ENCODE measurements around the gene ADRM1.

ADRM1 gene

DNA sequence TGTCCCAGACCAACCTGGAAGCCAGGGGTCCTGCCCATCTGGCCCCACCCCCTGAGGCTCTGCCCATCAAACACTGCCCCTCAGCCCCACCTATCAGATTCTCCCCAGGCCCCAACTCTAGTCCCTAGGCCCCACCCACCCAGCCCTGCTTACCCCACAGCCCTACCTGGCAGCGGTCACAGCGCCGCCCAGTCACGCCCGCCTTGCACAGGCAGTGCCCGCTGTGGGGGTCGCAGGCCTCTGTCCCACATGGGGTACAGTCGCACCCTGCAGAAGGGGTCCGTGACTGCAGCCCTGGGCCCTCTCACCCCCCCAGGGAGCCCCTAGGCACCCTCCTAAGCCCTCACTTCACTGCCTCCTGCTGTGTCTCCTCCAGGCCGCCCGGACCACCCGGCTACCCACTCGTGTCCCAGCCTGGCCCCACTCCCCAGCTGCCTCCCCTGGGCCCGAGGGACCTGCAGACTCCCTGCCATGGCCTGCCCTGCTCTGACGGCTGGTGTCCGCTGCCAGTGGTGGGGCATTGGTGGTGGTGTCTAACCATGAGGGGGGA is 19.8 kb downstream of the ADRM1 start:
- TF ChIP-seq, protein P1, sequence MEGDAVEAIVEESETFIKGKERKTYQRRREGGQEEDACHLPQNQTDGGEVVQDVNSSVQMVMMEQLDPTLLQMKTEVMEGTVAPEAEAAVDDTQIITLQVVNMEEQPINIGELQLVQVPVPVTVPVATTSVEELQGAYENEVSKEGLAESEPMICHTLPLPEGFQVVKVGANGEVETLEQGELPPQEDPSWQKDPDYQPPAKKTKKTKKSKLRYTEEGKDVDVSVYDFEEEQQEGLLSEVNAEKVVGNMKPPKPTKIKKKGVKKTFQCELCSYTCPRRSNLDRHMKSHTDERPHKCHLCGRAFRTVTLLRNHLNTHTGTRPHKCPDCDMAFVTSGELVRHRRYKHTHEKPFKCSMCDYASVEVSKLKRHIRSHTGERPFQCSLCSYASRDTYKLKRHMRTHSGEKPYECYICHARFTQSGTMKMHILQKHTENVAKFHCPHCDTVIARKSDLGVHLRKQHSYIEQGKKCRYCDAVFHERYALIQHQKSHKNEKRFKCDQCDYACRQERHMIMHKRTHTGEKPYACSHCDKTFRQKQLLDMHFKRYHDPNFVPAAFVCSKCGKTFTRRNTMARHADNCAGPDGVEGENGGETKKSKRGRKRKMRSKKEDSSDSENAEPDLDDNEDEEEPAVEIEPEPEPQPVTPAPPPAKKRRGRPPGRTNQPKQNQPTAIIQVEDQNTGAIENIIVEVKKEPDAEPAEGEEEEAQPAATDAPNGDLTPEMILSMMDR (IDR thresholded peaks at IDR 0.05; ENCODE audit: insufficient read depth, low read length, poor library complexity, severe bottlenecking), result no peak
- Histone ChIP-seq H3K36me3 (ENCODE audit: control insufficient read depth, insufficient read depth, low read length) (no peaks in the 10 kb centered on the region), H3K4me3 (replicated peaks; ENCODE audit: low read depth, low read length) (no peak overlapping the region), H3K27me3 (replicated peaks; ENCODE audit: control insufficient read depth, insufficient read depth, low read length) (no peaks in the 10 kb centered on the region)
- no peak for DNase-seq (ENCODE audit: extremely low read depth, insufficient read length)

DNA sequence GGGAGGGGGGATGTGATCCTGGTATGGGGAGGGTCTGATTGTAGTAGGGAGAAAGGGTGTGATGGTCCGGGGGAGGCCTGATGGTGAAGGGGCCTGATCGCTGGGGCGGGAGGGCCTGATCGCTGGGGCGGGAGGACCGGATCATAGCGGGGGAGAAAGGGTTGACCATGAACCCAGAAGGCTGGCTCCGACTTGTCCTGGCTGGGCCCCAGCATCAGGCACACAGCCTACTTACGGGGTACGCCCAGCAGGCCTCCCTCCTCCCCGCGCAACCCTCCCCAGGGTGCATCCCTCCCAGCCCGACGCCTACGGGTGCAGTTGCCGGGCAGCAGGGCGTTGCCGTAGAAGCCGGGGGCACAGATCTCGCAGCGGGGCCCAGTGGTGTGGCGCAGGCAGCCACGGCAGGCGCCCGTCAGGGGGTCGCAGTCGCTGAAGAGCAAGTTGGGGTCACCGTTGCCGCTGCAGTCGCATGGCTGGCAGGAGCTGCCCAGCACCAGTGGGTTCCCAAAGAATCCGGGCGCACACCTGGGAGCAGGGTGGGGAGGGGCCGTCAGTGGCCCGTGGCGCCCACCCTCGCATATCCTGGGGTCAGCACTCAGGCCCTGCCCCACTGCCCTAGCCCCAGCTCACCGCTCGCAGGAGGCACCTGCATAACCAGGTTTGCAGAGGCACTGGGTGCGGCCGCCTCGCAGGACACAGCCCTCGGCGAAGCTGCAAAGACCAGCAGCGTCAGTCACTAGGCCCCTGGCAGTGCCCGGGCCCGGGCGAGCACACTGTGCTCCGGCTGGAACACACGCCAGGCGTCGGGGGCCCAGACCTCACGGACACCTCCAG is 20.6 kb downstream of the ADRM1 start:
- H3K27me3 ChIP-seq (replicated peaks; ENCODE audit: control insufficient read depth, insufficient read depth, low read length), result no peaks in the 10 kb centered on the region
- DNase-seq (ENCODE audit: extremely low read depth, insufficient read length), result no peak
- no peaks in the 10 kb centered on the region for H3K36me3 ChIP-seq (ENCODE audit: control insufficient read depth, insufficient read depth, low read length)
- H3K4me3 ChIP-seq (replicated peaks; ENCODE audit: low read depth, low read length), result no peak overlapping the region
- TF ChIP-seq, protein P1 (IDR thresholded peaks at IDR 0.05; ENCODE audit: insufficient read depth, low read length, poor library complexity, severe bottlenecking), result no peak

DNA sequence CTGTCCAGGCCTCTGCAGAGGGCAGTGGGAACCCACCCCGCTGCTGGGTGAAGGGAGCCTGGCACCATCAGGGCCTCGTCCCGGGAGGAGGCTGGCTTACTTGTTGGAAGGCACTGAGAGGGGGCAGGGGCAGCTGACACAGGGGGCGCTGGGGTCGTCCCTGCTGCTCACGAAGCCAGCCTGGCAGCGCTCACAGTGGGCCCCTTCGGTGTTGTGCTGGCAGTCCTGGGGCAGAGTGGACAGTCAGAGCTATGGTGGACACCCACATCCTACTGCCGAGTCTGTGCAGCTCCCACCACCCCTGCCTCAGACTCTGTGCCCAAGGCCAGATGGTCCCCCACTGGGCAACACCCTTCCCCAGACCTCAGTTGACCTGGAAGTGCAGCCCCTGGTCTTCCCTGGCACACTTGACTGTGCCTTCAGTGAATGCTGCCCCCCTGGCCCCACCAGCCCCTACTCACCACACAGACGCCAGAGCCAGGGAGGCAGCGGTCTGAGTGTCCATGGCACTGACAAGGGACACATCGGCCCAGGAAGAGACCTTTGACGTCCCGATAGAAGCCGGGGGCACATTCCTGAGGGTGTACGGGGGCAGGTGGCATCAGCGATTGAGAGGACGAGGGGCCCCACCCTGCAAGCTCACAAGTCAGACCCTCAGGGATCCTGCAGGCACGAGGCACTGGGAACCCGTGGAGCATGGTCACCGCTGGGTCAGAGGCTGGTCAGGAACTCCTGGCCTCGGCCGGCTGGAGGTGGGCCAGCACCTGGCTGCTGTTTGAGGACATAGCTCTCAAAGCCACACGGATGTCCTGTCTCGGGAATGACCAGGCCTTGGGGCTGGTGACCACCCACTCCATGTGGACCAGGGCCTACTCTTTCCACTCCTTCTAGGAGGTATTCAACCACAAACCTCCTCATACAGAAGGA is 21.4 kb downstream of the ADRM1 start:
- H3K4me3 ChIP-seq (replicated peaks; ENCODE audit: low read depth, low read length), result no peak overlapping the region
- TF ChIP-seq, protein P1 (IDR thresholded peaks at IDR 0.05; ENCODE audit: insufficient read depth, low read length, poor library complexity, severe bottlenecking), result no peak
- H3K27me3 ChIP-seq (replicated peaks; ENCODE audit: control insufficient read depth, insufficient read depth, low read length), result no peaks in the 10 kb centered on the region
- DNase-seq (ENCODE audit: extremely low read depth, insufficient read length), result no peak
- no peaks in the 10 kb centered on the region for H3K36me3 ChIP-seq (ENCODE audit: control insufficient read depth, insufficient read depth, low read length)

DNA sequence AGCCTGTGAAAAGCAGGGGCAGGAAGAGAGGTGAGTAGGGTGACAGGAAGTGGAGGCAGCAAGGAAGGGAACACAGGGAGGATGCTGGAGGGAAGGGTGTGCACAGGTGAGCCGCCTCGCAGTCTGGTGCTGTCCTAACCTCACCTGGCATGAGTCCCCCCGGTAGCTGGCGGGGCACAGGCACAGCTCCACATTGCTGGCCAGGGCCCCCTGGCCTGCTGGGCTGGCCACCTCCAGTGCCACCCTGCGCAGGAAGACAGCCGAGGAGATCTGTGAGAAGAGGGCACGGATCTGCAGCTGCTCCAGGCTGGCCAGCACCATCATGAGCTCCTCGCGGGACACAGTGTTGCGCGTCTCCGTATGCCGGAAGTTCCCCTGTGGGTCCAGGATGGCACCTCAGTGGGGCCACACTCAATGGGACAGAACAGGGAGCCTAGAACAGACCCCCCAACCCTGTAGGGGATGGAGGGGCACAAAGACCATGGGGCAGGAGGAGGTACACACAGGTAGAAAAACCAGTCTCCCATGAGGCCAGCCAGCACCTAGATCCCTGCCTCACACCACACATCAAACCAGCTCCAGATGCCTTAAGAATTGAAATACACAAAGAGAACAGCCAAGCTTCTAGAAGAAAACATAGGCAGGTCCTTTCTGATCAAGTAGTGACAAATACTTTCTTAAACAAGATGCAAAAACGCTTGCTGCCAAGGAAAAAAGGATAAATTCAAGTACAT is 22.5 kb downstream of the ADRM1 start:
- TF ChIP-seq, protein P1 (IDR thresholded peaks at IDR 0.05; ENCODE audit: insufficient read depth, low read length, poor library complexity, severe bottlenecking), result no peak
- Histone ChIP-seq H3K27me3 (replicated peaks; ENCODE audit: control insufficient read depth, insufficient read depth, low read length) (no peaks in the 10 kb centered on the region), H3K36me3 (ENCODE audit: control insufficient read depth, insufficient read depth, low read length) (no peaks in the 10 kb centered on the region), H3K4me3 (replicated peaks; ENCODE audit: low read depth, low read length) (no peak overlapping the region)
- DNase-seq (ENCODE audit: extremely low read depth, insufficient read length), result no peak

DNA sequence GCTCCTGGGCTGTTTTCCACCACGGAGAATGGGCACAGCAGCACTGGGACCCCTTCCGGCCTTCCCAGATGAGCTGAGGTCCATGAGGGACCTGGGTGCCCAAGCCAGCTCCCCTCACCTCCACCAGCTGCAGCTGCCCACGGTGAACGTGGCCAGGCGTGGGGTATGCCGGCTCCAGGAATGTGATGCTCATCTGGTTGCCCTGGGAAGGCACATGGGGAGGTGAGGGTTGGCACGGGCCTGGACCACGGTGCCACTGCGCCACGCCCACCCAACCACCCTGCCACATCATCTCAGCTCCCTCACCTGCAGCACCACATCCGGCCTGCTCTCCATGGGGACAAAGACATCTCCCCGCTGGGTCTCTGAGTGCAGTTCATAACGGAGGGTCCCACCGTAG is 23.8 kb downstream of the ADRM1 start:
- TF ChIP-seq, protein P1 (IDR thresholded peaks at IDR 0.05; ENCODE audit: insufficient read depth, low read length, poor library complexity, severe bottlenecking), result no peak
- no peaks in the 10 kb centered on the region for H3K36me3 ChIP-seq (ENCODE audit: control insufficient read depth, insufficient read depth, low read length)
- H3K27me3 ChIP-seq (replicated peaks; ENCODE audit: control insufficient read depth, insufficient read depth, low read length), result no peaks in the 10 kb centered on the region
- DNase-seq (ENCODE audit: extremely low read depth, insufficient read length), result no peak
- H3K4me3 ChIP-seq (replicated peaks; ENCODE audit: low read depth, low read length), result no peak overlapping the region

Data from GM06990 (cell line).